ENCODE measurements around the gene TULP4.
"Not testable (repeated sequence)": the region's sequence is repeated elsewhere in the genome, so short reads cannot be mapped to it uniquely, and the experiment has no call there.

Gene TULP4

DNA sequence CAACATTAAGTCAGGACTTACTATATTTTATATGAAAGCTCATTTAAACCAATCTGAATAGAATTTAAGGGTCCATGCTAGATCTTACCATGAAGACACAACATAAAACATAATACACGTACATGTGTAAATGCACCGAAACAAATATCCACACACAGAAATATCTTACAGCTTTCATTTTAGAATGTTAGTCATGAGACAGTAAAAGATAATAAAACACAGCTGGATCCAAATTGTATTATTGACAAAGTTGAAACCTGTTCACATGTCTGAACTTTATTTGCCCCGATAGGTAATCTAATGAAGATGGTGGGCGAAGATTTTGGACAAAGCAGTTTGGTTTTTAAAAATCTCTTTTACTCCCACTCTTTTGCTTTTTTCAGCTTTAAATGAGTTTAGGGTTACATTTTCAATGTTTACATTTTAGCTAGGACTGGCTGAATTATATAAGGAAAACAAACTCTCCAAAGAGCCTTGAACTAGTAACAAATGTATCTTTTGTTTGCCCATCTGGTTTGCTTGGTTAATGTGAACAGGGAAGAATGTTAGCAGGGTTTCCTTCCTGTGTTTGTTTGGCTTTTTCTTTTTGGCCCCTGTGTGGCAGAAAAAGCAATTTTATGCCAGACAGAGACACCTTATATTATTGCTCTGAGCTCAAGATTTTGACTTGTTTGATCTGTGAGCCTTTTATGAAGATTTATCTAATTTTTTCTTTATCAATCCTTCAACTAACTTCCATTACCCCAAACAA lies 242.5 kb downstream of the TULP4 start:
- no peak for TF ChIP-seq CTCF (IDR thresholded peaks at IDR 0.05; ENCODE audit: low read depth, low read length)

GRCh38 chr6:158556113-158556512 lies 243.8 kb downstream of the TULP4 start:
- TF ChIP-seq CTCF (IDR thresholded peaks at IDR 0.05; ENCODE audit: low read depth, low read length) = no peak
- no peak overlapping the region for H3K4me3 ChIP-seq (ENCODE audit: low read depth, low read length)

More for the DNA sequence above, 242.5 kb downstream of the TULP4 start:
- H3K4me3 ChIP-seq (ENCODE audit: low read depth, low read length) = 0 out of 2 replicates have a peak overlapping the region, but pooled peaks have one; percentile 9

GRCh38 chr6:158557110-158557509 lies 244.8 kb downstream of the TULP4 start:
- not testable (repeated sequence) for H3K4me3 ChIP-seq (ENCODE audit: low read depth, low read length)

- H3K4me3 ChIP-seq (ENCODE audit: low read depth, low read length) = no peak overlapping the region
- no peak for TF ChIP-seq CTCF (IDR thresholded peaks at IDR 0.05; ENCODE audit: low read depth, low read length)
Observed at GRCh38 chr6:158557927-158558326, 245.7 kb downstream of the TULP4 start.

GRCh38 chr6:158558415-158559306 lies 246.4 kb downstream of the TULP4 start:
- H3K4me3 ChIP-seq (ENCODE audit: low read depth, low read length) = no peak overlapping the region
- no peak for TF ChIP-seq CTCF (IDR thresholded peaks at IDR 0.05; ENCODE audit: low read depth, low read length)

DNA sequence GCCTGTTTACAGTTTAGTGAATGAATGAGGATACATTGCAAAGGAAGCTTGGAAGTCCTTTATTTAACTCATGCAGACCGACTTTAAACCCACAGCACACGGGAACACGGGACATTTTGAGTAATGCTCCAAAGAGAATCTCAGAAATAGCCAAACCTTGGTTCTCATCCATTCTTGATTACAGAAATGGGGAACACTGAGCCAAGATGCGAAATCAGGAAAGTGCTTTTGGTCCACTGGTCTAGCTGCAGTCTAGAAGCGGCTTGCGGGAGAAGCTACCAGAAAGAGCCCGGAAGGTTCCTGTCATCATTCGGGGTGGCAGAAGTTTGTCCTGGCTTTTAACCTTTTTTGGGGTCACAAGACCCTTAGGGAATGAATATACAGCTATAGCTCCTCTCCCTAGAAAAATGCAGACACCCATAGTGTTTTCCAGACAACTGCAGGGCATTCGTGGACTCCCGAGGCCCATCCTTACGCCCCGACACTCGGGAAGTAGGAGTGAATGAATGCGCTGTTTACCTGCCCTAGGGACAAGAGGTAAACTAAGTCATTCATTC lies 247.2 kb downstream of the TULP4 start:
- peak overlapping the region; percentile 86 for H3K4me3 ChIP-seq (ENCODE audit: low read depth, low read length)
- TF ChIP-seq CTCF (IDR thresholded peaks at IDR 0.05; ENCODE audit: low read depth, low read length) = no peak

DNA sequence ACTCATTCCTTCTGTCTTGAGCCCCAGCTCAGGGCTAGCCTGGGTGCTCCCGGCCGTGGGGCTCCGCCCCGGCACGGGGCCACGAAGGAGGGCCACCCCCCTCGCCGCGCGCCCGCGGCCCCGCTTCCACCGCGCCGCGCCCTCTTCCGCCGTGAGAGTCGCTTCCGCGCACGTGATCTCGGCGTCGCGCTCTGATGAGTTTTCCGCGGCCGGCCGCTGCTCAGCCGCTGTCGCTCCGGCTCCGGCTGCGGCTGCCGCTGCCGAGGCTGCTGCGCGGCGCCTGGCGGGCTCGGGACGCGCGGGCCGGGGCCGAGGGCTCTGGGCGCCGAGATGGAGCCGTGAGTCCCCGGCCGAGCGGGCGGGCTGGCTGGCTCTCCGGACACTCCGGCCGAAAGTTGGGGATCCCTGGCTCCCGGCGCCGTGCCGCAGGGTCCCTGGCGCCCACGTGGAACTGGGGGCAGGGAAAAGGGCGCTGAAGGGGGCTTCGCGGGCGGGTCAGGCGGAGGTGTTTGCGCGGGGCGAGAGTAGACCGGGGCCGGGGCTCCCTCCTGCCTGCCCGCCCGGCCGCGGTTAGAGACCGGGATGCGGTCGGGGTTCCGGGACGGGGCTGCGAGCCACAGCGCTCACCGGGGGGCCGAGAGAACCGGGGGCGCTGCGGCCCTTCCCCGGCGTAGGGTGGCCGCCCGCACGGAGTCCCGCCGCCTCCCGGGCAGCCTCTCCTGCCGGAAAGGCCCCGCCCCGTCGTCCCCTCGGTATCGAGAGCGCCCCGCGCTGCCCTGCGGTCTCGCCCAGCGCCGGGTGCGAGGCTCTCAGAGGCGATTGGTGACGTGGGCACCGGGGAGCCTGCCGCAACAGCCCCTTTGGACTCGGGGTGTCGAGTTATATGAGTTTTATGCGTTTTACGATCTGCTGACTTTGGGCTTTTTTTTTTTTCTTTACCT lies 247.9 kb downstream of the TULP4 start, which contains the start of gene TMEM181:
TSS of gene TMEM181 (plus strand) at position 197 of the 941 bp plus-strand sequence. CDS start at position 331, 134 bp downstream.
- TF ChIP-seq CTCF (IDR thresholded peaks at IDR 0.05; ENCODE audit: low read depth, low read length) = no peak

More for the DNA sequence above, 247.9 kb downstream of the TULP4 start, which contains the start of gene TMEM181:
- peak within 1 kb of the TSS; percentile 86 for H3K4me3 ChIP-seq (ENCODE audit: low read depth, low read length)

Data from WI38 (cell line).